Sigmoid colon (tissue), 4 donors: ENCODE measurements around the gene CYTH4.

Source experiments
- EP300 ChIP-seq, 4 donors: sonication (generic); formaldehyde crosslinking; IDR thresholded peaks; one replicate each; pipeline ENCODE4 v1.6.1; 2017; ENCODE audit warnings: antibody characterized with exemption in 4 of 4
- TF ChIP-seq, protein P1 (sequence below), 4 experiments: fragments of 450-650 bp in 3 of 4; fragments of 200-600 bp in 1 of 4; IDR thresholded peaks; one replicate each; pipeline ENCODE4 v1.5.1; 2016 to 2019; ENCODE audit warnings: antibody characterized with exemption in 4 of 4, mild to moderate bottlenecking in 3 of 4, moderate library complexity in 2 of 4

DNA sequence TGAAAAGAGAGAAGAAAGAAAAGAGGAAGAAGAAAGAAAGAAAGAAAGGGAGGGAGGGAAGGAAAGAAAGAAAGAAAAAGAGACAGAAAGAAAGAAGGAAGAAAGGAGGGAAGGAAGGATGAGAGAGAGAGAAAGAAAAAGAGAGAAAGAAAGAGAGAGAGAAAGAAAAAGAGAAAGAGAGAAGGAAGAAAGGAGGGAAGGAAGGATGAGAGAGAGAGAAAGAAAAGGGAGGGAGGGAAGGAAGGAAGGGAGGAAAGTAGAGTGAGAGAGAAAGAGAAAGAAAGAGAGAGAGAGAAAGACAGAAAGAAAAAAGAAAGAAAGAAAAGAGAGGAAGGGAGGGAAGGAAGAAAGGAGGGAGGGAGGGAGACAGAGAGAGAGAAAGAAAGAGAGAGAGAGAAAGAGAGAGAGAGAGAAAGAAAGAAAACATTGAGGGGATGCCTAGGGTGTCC, 26.7 kb upstream of the CYTH4 start:
- no peak for TF ChIP-seq EP300 (IDR thresholded peaks at IDR 0.05)
- TF ChIP-seq, protein P1, sequence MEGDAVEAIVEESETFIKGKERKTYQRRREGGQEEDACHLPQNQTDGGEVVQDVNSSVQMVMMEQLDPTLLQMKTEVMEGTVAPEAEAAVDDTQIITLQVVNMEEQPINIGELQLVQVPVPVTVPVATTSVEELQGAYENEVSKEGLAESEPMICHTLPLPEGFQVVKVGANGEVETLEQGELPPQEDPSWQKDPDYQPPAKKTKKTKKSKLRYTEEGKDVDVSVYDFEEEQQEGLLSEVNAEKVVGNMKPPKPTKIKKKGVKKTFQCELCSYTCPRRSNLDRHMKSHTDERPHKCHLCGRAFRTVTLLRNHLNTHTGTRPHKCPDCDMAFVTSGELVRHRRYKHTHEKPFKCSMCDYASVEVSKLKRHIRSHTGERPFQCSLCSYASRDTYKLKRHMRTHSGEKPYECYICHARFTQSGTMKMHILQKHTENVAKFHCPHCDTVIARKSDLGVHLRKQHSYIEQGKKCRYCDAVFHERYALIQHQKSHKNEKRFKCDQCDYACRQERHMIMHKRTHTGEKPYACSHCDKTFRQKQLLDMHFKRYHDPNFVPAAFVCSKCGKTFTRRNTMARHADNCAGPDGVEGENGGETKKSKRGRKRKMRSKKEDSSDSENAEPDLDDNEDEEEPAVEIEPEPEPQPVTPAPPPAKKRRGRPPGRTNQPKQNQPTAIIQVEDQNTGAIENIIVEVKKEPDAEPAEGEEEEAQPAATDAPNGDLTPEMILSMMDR (IDR thresholded peaks at IDR 0.05): no peak
